BE2C (cell line): ENCODE data around the gene TAOK2.

ENCODE experiments used
- DNase-seq: peaks from one replicate; pipeline ENCODE4 v3.0.0-alpha.2; 2020
- H3K27me3 ChIP-seq: fragments of 250-450 bp; sonication (Bioruptor Pico); 2 replicates; pipeline ENCODE4 v1.5.1; 2020; ENCODE audit warnings: mild to moderate bottlenecking
- H3K36me3 ChIP-seq: fragments of 250-450 bp; sonication (Bioruptor Pico); 2 replicates; pipeline ENCODE4 v1.5.1; 2020; ENCODE audit warnings: mild to moderate bottlenecking
- H3K4me1 ChIP-seq: fragments of 250-450 bp; sonication (Bioruptor Pico); 2 replicates; pipeline ENCODE4 v1.5.1; 2020
- H3K4me3 ChIP-seq: 2 replicates; pipeline ENCODE4 v1.5.1; 2011; ENCODE audit warnings: low read depth, low read length
- H3K9me3 ChIP-seq: fragments of 250-450 bp; sonication (Bioruptor Pico); 2 replicates; pipeline ENCODE4 v1.5.1; 2020
- TF ChIP-seq, protein P1 (sequence below): IDR thresholded peaks from 2 replicates; pipeline ENCODE4 v1.5.1; 2012; ENCODE audit warnings: mild to moderate bottlenecking, low read depth, low read length

The TAOK2 gene

GRCh38 chr16:30004424-30004776 is 30.7 kb downstream of the TAOK2 start:
- DNase-seq = peak; percentile 50
- TF ChIP-seq, protein P1, sequence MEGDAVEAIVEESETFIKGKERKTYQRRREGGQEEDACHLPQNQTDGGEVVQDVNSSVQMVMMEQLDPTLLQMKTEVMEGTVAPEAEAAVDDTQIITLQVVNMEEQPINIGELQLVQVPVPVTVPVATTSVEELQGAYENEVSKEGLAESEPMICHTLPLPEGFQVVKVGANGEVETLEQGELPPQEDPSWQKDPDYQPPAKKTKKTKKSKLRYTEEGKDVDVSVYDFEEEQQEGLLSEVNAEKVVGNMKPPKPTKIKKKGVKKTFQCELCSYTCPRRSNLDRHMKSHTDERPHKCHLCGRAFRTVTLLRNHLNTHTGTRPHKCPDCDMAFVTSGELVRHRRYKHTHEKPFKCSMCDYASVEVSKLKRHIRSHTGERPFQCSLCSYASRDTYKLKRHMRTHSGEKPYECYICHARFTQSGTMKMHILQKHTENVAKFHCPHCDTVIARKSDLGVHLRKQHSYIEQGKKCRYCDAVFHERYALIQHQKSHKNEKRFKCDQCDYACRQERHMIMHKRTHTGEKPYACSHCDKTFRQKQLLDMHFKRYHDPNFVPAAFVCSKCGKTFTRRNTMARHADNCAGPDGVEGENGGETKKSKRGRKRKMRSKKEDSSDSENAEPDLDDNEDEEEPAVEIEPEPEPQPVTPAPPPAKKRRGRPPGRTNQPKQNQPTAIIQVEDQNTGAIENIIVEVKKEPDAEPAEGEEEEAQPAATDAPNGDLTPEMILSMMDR = no peak
- Histone ChIP-seq H3K36me3 (peaks cover 4% of the 10 kb centered on the region; the same call in 1 of the 2 replicates), H3K9me3 (no peaks in the 10 kb centered on the region), H3K4me3 (no peak overlapping the region), H3K27me3 (no peaks in the 10 kb centered on the region), H3K4me1 (peaks cover 3% of the 10 kb centered on the region; the same call in 1 of the 2 replicates)

DNA sequence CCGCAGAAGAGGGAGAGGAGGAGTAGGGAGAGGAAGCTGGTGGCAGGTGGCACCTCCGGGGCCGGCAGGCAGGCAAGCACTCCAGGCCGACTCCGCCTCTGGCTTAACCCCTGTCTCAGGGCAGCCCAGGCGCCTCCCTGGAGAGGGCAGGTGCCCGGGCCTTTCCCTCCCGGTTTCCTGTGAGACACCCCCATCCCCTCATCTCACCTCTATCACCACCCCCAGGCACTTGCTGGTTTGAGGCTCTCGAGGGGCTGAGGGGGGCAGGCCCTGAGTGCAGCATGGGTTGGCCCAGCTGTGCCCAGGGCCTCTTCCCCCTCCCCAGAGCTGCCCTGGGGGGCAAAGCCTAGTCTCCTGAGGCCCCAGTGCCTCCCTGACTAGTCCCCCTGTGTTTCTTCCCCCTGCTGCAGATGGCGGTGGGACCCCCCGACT is 31.2 kb downstream of the TAOK2 start:
- DNase-seq = peak; percentile 40
- TF ChIP-seq, protein P1 = no peak
- Histone ChIP-seq H3K4me1 (peaks cover 3% of the 10 kb centered on the region; the same call in 1 of the 2 replicates), H3K4me3 (no peak overlapping the region), H3K27me3 (no peaks in the 10 kb centered on the region), H3K36me3 (peaks cover 4% of the 10 kb centered on the region; the same call in 1 of the 2 replicates), H3K9me3 (no peaks in the 10 kb centered on the region)

- DNase-seq = peak; percentile 73
- TF ChIP-seq, protein P1 = peak; percentile 88
- Histone ChIP-seq H3K27me3 (no peaks in the 10 kb centered on the region), H3K9me3 (no peaks in the 10 kb centered on the region), H3K4me1 (peaks cover 3% of the 10 kb centered on the region; the same call in 1 of the 2 replicates), H3K4me3 (peak overlapping the region; percentile 26; the same call in 1 of the 2 replicates), H3K36me3 (peaks cover 4% of the 10 kb centered on the region; the same call in 1 of the 2 replicates)
These were observed 31.9 kb downstream of the TAOK2 start for GRCh38 chr16:30005341-30006094.

GRCh38 chr16:30006095-30006473 is 32.4 kb downstream of the TAOK2 start:
- H3K4me1 ChIP-seq = peaks cover 3% of the 10 kb centered on the region; the same call in 1 of the 2 replicates
- H3K4me3 ChIP-seq = no peak overlapping the region
- no peaks in the 10 kb centered on the region for H3K9me3 ChIP-seq
- TF ChIP-seq, protein P1 = no peak
- no peaks in the 10 kb centered on the region for H3K27me3 ChIP-seq
- peaks cover 4% of the 10 kb centered on the region; the same call in 1 of the 2 replicates for H3K36me3 ChIP-seq
- no peak for DNase-seq

- Histone ChIP-seq H3K36me3 (peaks cover 4% of the 10 kb centered on the region; the same call in 1 of the 2 replicates), H3K4me3 (no peak overlapping the region), H3K27me3 (no peaks in the 10 kb centered on the region), H3K9me3 (no peaks in the 10 kb centered on the region), H3K4me1 (peaks cover 3% of the 10 kb centered on the region; the same call in 1 of the 2 replicates)
- TF ChIP-seq, protein P1 = no peak
- no peak for DNase-seq
These were observed 33.1 kb downstream of the TAOK2 start for GRCh38 chr16:30006659-30007377.
